ENCODE measurements around the gene EIF1AD.

The EIF1AD gene

DNA sequence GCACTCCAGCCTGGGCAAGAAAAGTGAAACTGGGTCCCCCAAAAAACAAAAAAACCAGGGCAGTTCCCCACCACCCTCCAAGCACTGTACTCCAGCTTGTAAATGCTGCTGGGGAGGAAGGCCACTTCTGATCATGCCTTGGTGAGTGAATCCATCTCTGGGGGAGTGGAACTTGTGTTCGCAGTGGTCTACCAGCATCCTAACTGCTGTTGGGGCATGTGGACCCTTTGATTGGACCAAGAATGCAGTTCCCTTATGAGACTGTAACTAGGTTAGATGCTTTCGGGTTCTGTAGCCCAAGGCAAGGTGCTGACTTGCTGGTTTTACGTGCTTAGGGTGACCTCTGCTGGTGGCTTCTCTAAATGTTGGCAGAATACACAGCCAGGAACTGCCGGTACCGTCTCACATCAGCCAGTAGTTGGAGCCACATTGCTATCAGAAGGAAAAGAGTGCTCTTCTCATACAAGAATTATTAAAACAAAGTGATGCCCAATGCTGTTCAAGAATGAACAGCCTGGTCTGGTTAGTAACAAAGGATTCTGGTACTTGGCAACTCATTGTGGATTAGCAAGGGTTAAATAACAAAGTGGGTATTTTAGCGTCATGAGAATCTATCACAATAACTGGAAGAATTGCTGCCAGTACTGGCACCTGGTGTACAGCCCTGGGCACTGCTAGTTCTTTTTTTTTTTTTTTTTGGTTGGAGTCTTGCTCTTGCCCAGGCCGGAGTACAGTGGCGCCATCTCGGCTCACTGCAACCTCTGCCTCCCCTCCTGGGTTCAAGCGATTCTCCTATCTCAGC, 13.0 kb downstream of the EIF1AD start:
- TF ChIP-seq CTCF (IDR thresholded peaks at IDR 0.05; ENCODE audit: extremely low read depth, insufficient read depth, missing control alignments), result peak; percentile 98
- in situ Hi-C loops (cut with MboI; ENCODE audit: low pct_unique_long_range_greater_than_20kb, low sequenced_read_pairs, unreplicated experiment), result loop anchor here (5.0 kb wide), 1 partner anchor 107 kb away; no protein-coding TSS in a partner anchor
- peak; percentile 92 for DNase-seq (ENCODE audit: low spot score)

GRCh38 chr11:65987336-65987735, 14.6 kb downstream of the EIF1AD start:
- TF ChIP-seq CTCF (IDR thresholded peaks at IDR 0.05; ENCODE audit: extremely low read depth, insufficient read depth, missing control alignments), result no peak
- DNase-seq (ENCODE audit: low spot score), result no peak
- in situ Hi-C loops (cut with MboI; ENCODE audit: low pct_unique_long_range_greater_than_20kb, low sequenced_read_pairs, unreplicated experiment), result loop anchor here (5.0 kb wide), 1 partner anchor 105 kb away; no protein-coding TSS in a partner anchor

GRCh38 chr11:65983589-65983987, 18.4 kb downstream of the EIF1AD start:
- no peak for TF ChIP-seq CTCF (IDR thresholded peaks at IDR 0.05; ENCODE audit: extremely low read depth, insufficient read depth, missing control alignments)

DNA sequence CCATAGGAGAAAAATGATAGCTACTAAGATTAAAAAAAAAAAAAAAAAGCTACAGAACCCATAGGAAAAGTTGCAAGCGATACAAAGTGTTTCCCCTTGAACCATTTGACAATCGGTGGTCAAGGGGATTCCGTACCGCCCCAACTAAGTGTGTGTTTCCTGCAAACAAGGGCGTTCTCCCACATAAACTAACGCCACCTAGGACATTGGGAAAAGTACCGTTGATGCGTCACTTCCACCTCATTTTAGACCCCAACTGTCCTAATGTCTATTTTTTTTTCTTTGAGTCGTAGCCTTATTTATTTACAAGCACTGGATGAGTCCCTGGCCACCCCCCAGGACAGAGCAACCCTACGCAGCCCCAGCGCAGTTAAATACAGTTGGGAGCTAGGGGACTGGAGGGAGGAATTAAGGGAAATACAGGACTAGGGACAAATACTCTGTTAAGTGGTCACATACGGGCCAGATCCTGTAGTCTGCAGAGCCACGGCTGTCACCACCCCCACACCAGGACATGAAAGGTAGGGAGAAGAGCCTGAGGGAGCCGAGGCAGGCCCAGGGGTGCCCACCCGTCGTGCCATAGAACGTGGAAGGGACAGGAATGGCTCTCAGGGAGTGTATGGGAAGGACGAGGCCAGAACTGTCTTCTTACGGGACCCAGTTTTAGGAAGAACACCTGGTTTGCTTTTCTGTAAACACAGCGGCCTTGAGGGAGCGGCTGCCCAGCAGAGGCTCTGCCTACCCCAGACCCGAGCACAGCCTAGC, 19.0 kb downstream of the EIF1AD start:
- no peak for TF ChIP-seq CTCF (IDR thresholded peaks at IDR 0.05; ENCODE audit: extremely low read depth, insufficient read depth, missing control alignments)
- DNase-seq (ENCODE audit: low spot score), result no peak
- in situ Hi-C loops (cut with MboI; ENCODE audit: low pct_unique_long_range_greater_than_20kb, low sequenced_read_pairs, unreplicated experiment), result no loop called here

More at GRCh38 chr11:65983589-65983987, 18.4 kb downstream of the EIF1AD start:
- in situ Hi-C loops (cut with MboI; ENCODE audit: low pct_unique_long_range_greater_than_20kb, low sequenced_read_pairs, unreplicated experiment), result no loop called here
- DNase-seq (ENCODE audit: low spot score), result no peak

- DNase-seq (ENCODE audit: low spot score), result no peak
- no peak for TF ChIP-seq CTCF (IDR thresholded peaks at IDR 0.05; ENCODE audit: extremely low read depth, insufficient read depth, missing control alignments)
- in situ Hi-C loops (cut with MboI; ENCODE audit: low pct_unique_long_range_greater_than_20kb, low sequenced_read_pairs, unreplicated experiment), result no loop called here
Observed at GRCh38 chr11:65981972-65982823, 19.8 kb downstream of the EIF1AD start.
